Measurements from ENCODE around the gene NAA20. TPM values are rescaled to one million over a fixed set of nuclear protein-coding genes. Genes with fewer than 3 reads are reported as not detected.

NAA20 gene
- total and polyA plus RNA-seq, 2 of the 4 experiments (the other 2 are of a cell fraction): 35.7 to 58.8 TPM

DNA sequence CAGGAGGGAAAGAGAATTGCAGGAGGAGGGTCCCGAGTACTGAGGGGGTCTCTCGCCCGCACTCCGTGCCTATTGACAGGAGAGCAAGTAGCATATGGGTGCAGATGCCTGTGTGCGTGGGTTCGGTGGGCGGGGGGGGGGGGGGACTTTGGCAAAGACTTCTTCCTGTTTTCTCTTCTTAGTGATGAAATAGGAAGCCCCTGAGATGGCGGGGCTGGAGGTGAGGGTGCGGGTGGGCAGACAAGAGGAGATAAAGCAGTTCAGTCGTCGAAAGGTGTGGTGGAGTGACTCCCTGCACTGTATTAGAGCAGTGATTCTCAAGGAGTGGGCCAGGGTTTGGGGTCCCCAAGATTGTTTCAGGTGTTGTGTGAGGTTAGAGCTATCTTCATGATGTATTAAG is 3.7 kb downstream of the NAA20 start:
- TF ChIP-seq RAD21 (IDR thresholded peaks at IDR 0.05; ENCODE audit: low read length) (no peak), MAFK (IDR thresholded peaks at IDR 0.05; ENCODE audit: low read depth, low read length) (no peak), SMC3 (IDR thresholded peaks at IDR 0.05; ENCODE audit: low read depth, low read length) (no peak), CHD1 (IDR thresholded peaks at IDR 0.05; ENCODE audit: low read depth, low read length) (no peak), BHLHE40 (IDR thresholded peaks at IDR 0.05; ENCODE audit: low read depth, low read length) (no peak), MAZ (IDR thresholded peaks at IDR 0.05; ENCODE audit: borderline replicate concordance, low read depth, low read length) (no peak), RCOR1 (IDR thresholded peaks at IDR 0.05; ENCODE audit: insufficient replicate concordance, low read length) (no peak), USF2 (IDR thresholded peaks at IDR 0.05; ENCODE audit: low read depth, low read length) (no peak), POLR2A (IDR thresholded peaks at IDR 0.05; ENCODE audit: low read depth, low read length) (no peak), FOS (IDR thresholded peaks at IDR 0.05; ENCODE audit: low read depth, low read length) (no peak), CTCF (conservative IDR thresholded peaks at IDR 0.05; ENCODE audit: low read depth, low read length) (no peak), RFX5 (IDR thresholded peaks at IDR 0.05; ENCODE audit: low read depth, low read length) (no peak), NFE2L2 (IDR thresholded peaks at IDR 0.05; ENCODE audit: low read depth, low read length) (no peak), MXI1 (IDR thresholded peaks at IDR 0.05; ENCODE audit: borderline replicate concordance, low read depth, low read length) (no peak), CEBPB (IDR thresholded peaks at IDR 0.05; ENCODE audit: low read depth, low read length) (no peak)
- TF ChIP-seq, protein P1, sequence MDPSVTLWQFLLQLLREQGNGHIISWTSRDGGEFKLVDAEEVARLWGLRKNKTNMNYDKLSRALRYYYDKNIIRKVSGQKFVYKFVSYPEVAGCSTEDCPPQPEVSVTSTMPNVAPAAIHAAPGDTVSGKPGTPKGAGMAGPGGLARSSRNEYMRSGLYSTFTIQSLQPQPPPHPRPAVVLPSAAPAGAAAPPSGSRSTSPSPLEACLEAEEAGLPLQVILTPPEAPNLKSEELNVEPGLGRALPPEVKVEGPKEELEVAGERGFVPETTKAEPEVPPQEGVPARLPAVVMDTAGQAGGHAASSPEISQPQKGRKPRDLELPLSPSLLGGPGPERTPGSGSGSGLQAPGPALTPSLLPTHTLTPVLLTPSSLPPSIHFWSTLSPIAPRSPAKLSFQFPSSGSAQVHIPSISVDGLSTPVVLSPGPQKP (IDR thresholded peaks at IDR 0.05; ENCODE audit: borderline replicate concordance, low read depth, low read length): no peak
- Histone ChIP-seq H3K4me3 (ENCODE audit: insufficient read depth, low read depth, low read length) (no peak overlapping the region), H3K9ac (ENCODE audit: low read depth, low read length) (no peak overlapping the region), H3K27ac (ENCODE audit: insufficient read depth, low read length) (no peak overlapping the region), H3K36me3 (ENCODE audit: control insufficient read depth, insufficient read depth, low read length) (peaks cover 6% of the 10 kb centered on the region; the same call in 1 of the 2 replicates), H2AK9ac (replicated peaks; ENCODE audit: low read depth, low read length, poor library complexity) (no peak overlapping the region), H4K8ac (ENCODE audit: low read depth in 2 of 2, low read length in 2 of 2) (no peak overlapping the region), H3K9me3 (ENCODE audit: control insufficient read depth, insufficient read depth, low read length) (no peaks in the 10 kb centered on the region), H2BK20ac (ENCODE audit: low read depth, low read length) (no peak overlapping the region), H3K27me3 (ENCODE audit: control insufficient read depth, insufficient read depth, low read length) (no peaks in the 10 kb centered on the region), H3K4me1 (ENCODE audit: control insufficient read depth, insufficient read depth, low read length) (peaks cover 20% of the 10 kb centered on the region), H4K91ac (ENCODE audit: insufficient read depth, low read depth, low read length) (no peak overlapping the region), H3K56ac (ENCODE audit: extremely low read depth, insufficient read depth, low read length) (no peak overlapping the region), H3K9me1 (ENCODE audit: insufficient read depth, low read length) (peaks cover 19% of the 10 kb centered on the region), H3K79me1 (ENCODE audit: low read depth in 1 of 2, low read length in 2 of 2) (peaks cover 24 to 68% of the 10 kb centered on the region in 2 experiments), H2AK5ac (ENCODE audit: low read depth, low read length) (no peak overlapping the region), H3K18ac (ENCODE audit: low read depth, low read length) (no peak overlapping the region), H3K4ac (ENCODE audit: low read depth, low read length) (no peak overlapping the region), H4K5ac (ENCODE audit: low read depth, low read length) (no peak overlapping the region), H3K23ac (ENCODE audit: low read depth, low read length) (no peak overlapping the region), H2BK120ac (ENCODE audit: low read depth, low read length) (no peak overlapping the region), H4K20me1 (ENCODE audit: insufficient read depth, low read length) (peaks cover 21% of the 10 kb centered on the region), H3K14ac (replicated peaks; ENCODE audit: low read depth, low read length) (no peak overlapping the region), H2AFZ (replicated peaks; ENCODE audit: low read length, poor library complexity) (no peak overlapping the region), H2BK15ac (ENCODE audit: low read depth, low read length) (no peak overlapping the region), H2BK5ac (ENCODE audit: low read depth, low read length, poor library complexity, severe bottlenecking) (no peak overlapping the region), H3K4me2 (ENCODE audit: low read depth, low read length) (no peak overlapping the region)
- in situ Hi-C loops (cut with MboI; ENCODE audit: low sequenced_read_pairs) (no loop called here), dilution Hi-C loops (cut with HindIII; ENCODE audit: low sequenced_read_pairs, unreplicated experiment) (no loop called here), intact Hi-C loops (cut with micrococcal nuclease) (no loop called here)
- no peak for ATAC-seq (ENCODE audit: low read depth)
- ChIA-PET POLR2A (ENCODE audit: unreplicated experiment) (no interaction called here), CTCF (no interaction called here)
- whole genome bisulfite sequencing, 2 experiments (ENCODE audit: extremely low coverage in 2 of 2, insufficient read length in 1 of 2): 100% methylated on average over 2 of the region's 11 CpGs; no CpG with 5 or more reads in 1 of the 2 experiments
- no TSS peak for BruUV-seq (replicated peaks)
- DNase-seq: no peak
